ENCODE measurements around the gene CHCHD10. TPM values are rescaled to one million over a fixed set of nuclear protein-coding genes. Genes with fewer than 3 reads are reported as not detected.

Gene CHCHD10
- total RNA-seq, 1 experiment from 2014 or later, result 198 TPM

- H3K4me1 Mint-ChIP-seq, result peaks cover 37% of the 10 kb centered on the region
- H3K9me3 Mint-ChIP-seq, result no peaks in the 10 kb centered on the region
- peaks cover 2% of the 10 kb centered on the region for H3K36me3 Mint-ChIP-seq
- ChIA-PET CTCF (interaction anchor here (0.6 to 4.0 kb wide), 13 partner anchors 9 to 296 kb away, joined by 3 to 77 read pairs (median 4); partner anchors contain the start of genes MIF and SLC2A11), POLR2A (interaction anchor here (0.5 to 0.9 kb wide), 2 partner anchors 17 to 823 kb away, joined by 3 read pairs; partner anchors contain the start of genes LRRC75B and SMARCB1)
- no peak for TF ChIP-seq FOXJ3 (CRISPR knock-in tag; IDR thresholded peaks at IDR 0.05; ENCODE audit: borderline replicate concordance)
- TF ChIP-seq E2F5 (CRISPR knock-in tag; IDR thresholded peaks at IDR 0.05), result no peak
- no peak for TF ChIP-seq JAZF1 (CRISPR knock-in tag; IDR thresholded peaks at IDR 0.05)
- TF ChIP-seq ZNF121 (CRISPR knock-in tag; IDR thresholded peaks at IDR 0.05), result no peak
- no peak for TF ChIP-seq ZNF232 (CRISPR knock-in tag; IDR thresholded peaks at IDR 0.05)
- TF ChIP-seq, protein P1, sequence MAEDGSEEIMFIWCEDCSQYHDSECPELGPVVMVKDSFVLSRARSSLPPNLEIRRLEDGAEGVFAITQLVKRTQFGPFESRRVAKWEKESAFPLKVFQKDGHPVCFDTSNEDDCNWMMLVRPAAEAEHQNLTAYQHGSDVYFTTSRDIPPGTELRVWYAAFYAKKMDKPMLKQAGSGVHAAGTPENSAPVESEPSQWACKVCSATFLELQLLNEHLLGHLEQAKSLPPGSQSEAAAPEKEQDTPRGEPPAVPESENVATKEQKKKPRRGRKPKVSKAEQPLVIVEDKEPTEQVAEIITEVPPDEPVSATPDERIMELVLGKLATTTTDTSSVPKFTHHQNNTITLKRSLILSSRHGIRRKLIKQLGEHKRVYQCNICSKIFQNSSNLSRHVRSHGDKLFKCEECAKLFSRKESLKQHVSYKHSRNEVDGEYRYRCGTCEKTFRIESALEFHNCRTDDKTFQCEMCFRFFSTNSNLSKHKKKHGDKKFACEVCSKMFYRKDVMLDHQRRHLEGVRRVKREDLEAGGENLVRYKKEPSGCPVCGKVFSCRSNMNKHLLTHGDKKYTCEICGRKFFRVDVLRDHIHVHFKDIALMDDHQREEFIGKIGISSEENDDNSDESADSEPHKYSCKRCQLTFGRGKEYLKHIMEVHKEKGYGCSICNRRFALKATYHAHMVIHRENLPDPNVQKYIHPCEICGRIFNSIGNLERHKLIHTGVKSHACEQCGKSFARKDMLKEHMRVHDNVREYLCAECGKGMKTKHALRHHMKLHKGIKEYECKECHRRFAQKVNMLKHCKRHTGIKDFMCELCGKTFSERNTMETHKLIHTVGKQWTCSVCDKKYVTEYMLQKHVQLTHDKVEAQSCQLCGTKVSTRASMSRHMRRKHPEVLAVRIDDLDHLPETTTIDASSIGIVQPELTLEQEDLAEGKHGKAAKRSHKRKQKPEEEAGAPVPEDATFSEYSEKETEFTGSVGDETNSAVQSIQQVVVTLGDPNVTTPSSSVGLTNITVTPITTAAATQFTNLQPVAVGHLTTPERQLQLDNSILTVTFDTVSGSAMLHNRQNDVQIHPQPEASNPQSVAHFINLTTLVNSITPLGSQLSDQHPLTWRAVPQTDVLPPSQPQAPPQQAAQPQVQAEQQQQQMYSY (CRISPR knock-in tag; IDR thresholded peaks at IDR 0.05), result no peak
- no peak for TF ChIP-seq CREB1 (CRISPR knock-in tag; IDR thresholded peaks at IDR 0.05)
- TF ChIP-seq, protein P2, sequence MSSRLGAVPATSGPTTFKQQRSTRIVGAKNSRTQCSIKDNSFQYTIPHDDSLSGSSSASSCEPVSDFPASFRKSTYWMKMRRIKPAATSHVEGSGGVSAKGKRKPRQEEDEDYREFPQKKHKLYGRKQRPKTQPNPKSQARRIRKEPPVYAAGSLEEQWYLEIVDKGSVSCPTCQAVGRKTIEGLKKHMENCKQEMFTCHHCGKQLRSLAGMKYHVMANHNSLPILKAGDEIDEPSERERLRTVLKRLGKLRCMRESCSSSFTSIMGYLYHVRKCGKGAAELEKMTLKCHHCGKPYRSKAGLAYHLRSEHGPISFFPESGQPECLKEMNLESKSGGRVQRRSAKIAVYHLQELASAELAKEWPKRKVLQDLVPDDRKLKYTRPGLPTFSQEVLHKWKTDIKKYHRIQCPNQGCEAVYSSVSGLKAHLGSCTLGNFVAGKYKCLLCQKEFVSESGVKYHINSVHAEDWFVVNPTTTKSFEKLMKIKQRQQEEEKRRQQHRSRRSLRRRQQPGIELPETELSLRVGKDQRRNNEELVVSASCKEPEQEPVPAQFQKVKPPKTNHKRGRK (CRISPR knock-in tag; IDR thresholded peaks at IDR 0.05; ENCODE audit: borderline replicate concordance), result no peak
- no peak for TF ChIP-seq ERG (CRISPR knock-in tag; IDR thresholded peaks at IDR 0.05)
- TF ChIP-seq SOX15 (CRISPR knock-in tag; IDR thresholded peaks at IDR 0.05), result no peak
- DNase-seq (ENCODE audit: low spot score), result no peak
- H3K27ac Mint-ChIP-seq, result no peak overlapping the region
- H3K27me3 Mint-ChIP-seq (ENCODE audit: low read depth), result peaks cover 32% of the 10 kb centered on the region
- ATAC-seq, result no peak
- H3K4me3 Mint-ChIP-seq, result peak overlapping the region; percentile 89; the same call in 1 of the 2 replicates
These were observed 1.7 kb upstream of the CHCHD10 start for GRCh38 chr22:23769321-23769965.

DNA sequence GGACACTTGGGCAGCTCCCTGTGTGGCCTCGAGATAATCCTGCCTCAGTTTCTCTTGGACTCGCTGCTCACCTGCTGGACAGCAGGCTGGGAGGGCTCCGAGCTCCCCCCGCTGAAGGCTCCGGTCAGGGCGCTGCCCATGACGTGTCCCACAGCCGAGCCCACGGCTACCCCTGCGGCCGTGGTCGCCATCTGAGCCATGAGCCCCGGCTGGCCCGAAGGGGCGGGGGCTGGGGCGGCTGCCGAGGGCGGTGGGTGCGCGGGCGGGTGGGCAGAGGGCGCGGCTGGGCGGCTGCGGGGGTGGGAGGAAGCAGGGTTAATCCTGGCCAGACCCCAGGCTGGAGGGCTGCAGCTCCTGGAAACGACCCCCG, 484 bp downstream of the CHCHD10 start:
- Mint-ChIP-seq H3K27me3 (ENCODE audit: low read depth) (peaks cover 16% of the 10 kb centered on the region), H3K9me3 (no peaks in the 10 kb centered on the region), H3K4me1 (peaks cover 41% of the 10 kb centered on the region), H3K4me3 (peak overlapping the region; percentile 89), H3K36me3 (peaks cover 2% of the 10 kb centered on the region), H3K27ac (no peak overlapping the region)
- ATAC-seq, result no peak
- POLR2A ChIA-PET, result interaction anchor here (0.8 to 1.6 kb wide), 2 partner anchors 83 to 90 kb away, joined by 3 to 4 read pairs; no protein-coding TSS in a partner anchor
- CTCF ChIA-PET, result interaction anchor here (0.6 to 4.0 kb wide), 16 partner anchors 9 to 301 kb away, joined by 3 to 77 read pairs (median 5); partner anchors contain the start of genes MIF, SLC2A11 and ZNF70
- DNase-seq (ENCODE audit: low spot score), result no peak
- TF ChIP-seq, protein P3, sequence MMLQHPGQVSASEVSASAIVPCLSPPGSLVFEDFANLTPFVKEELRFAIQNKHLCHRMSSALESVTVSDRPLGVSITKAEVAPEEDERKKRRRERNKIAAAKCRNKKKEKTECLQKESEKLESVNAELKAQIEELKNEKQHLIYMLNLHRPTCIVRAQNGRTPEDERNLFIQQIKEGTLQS (CRISPR knock-in tag; conservative IDR thresholded peaks at IDR 0.05), result no peak
- TF ChIP-seq CBFB (CRISPR knock-in tag; IDR thresholded peaks at IDR 0.05; ENCODE audit: low read depth), result peak; percentile 11; the same call in 1 of the 2 replicates
- no peak for TF ChIP-seq ESRRA (CRISPR knock-in tag; IDR thresholded peaks at IDR 0.05; ENCODE audit: borderline replicate concordance)
- no peak for TF ChIP-seq NR1H2 (CRISPR knock-in tag; IDR thresholded peaks at IDR 0.05)
